Adrenal gland (tissue), 5 donors: ENCODE results near the gene CTNNBIP1.

Experiments
- CTCF ChIP-seq, 6 experiments: fragments of 450-650 bp in 4 of 6; fragments of 200-600 bp in 2 of 6; sonication (generic) in 1 of 6; IDR thresholded peaks; 1 replicate in 5 of 6; 2 replicates in 1 of 6; pipeline versions ENCODE4 v1.5.1 to v1.8.0; 2016 to 2021; ENCODE audit warnings: antibody characterized with exemption in 6 of 6, mild to moderate bottlenecking in 2 of 6, moderate library complexity in 1 of 6
- POLR2A ChIP-seq, 2 donors: fragments of 450-650 bp; IDR thresholded peaks; one replicate each; pipeline ENCODE4 v1.6.1; 2017; ENCODE audit warnings: antibody characterized with exemption in 2 of 2, mild to moderate bottlenecking in 2 of 2, moderate library complexity in 1 of 2
- donor health status: DM: no; HTN: no; CAD: no.

GRCh38 chr1:9859281-9860014 is 50.6 kb downstream of the CTNNBIP1 start:
- TF ChIP-seq CTCF (IDR thresholded peaks at IDR 0.05) (no peak), POLR2A (IDR thresholded peaks at IDR 0.05) (no peak)
